Prostate gland (tissue), 2 donors: ENCODE data around the gene UNC5B. TPM values are rescaled to one million over a fixed set of nuclear protein-coding genes. Genes with fewer than 3 reads are reported as not detected.

Experiments
- DNase-seq: peaks from one replicate; pipeline ENCODE4 v3.0.0-alpha.2; 2019; ENCODE audit warnings: low spot score
- H3K27ac ChIP-seq, 2 donors: fragments of 200-600 bp; sonication (generic); 2 replicates each; pipeline ENCODE4 v1.5.1; 2017 to 2019
- H3K27me3 ChIP-seq: fragments of 200-600 bp; sonication (generic); replicated peaks from 2 replicates; pipeline ENCODE4 v1.5.1; 2019; ENCODE audit not compliant: insufficient read depth
- H3K36me3 ChIP-seq, 2 donors: fragments of 200-600 bp; sonication (generic); 1 replicate in 1 of 2; 2 replicates in 1 of 2; pipeline versions ENCODE4 v1.5.1 to v1.8.1; 2017 to 2019
- H3K4me1 ChIP-seq: fragments of 200-600 bp; sonication (generic); replicated peaks from 2 replicates; pipeline ENCODE4 v1.5.1; 2019
- H3K4me3 ChIP-seq, 2 donors: fragments of 200-600 bp; sonication (generic); 2 replicates each; pipeline ENCODE4 v1.5.1; 2017 to 2019
- H3K9me3 ChIP-seq: fragments of 200-600 bp; sonication (generic); 2 replicates; pipeline ENCODE4 v1.5.1; 2017
- CTCF ChIP-seq, 4 experiments: fragments of 200-600 bp in 2 of 4; fragments of 450-650 bp in 2 of 4; sonication (generic) in 2 of 4; IDR thresholded peaks; 1 replicate in 3 of 4; 2 replicates in 1 of 4; pipeline ENCODE4 v1.5.1; 2016 to 2019; ENCODE audit warnings: antibody characterized with exemption in 4 of 4, mild to moderate bottlenecking in 2 of 4, moderate library complexity in 2 of 4
- POLR2A ChIP-seq: fragments of 450-650 bp; IDR thresholded peaks from one replicate; pipeline ENCODE4 v1.6.1; 2016; ENCODE audit warnings: antibody characterized with exemption, mild to moderate bottlenecking
- POLR2AphosphoS5 ChIP-seq: sonication (generic); formaldehyde crosslinking; IDR thresholded peaks from one replicate; pipeline ENCODE4 v1.6.1; 2017; ENCODE audit warnings: antibody characterized with exemption
- WGBS: methylation state at CpG from one replicate; pipeline ENCODE4 v1.1.5; 2018; 5-methylcytosine and 5-hydroxymethylcytosine counted together
- intact Hi-C: fragments of 100-400 bp; cut with DNase I; formaldehyde crosslinking; loops from one replicate; pipeline ENCODE4 v1.14.2; 2022
- total RNA-seq, 2 donors: library from RNA; depleted of rRNA; stranded (reverse); fragments of >200 nt; gene quantifications; one replicate each; pipeline ENCODE4 v1.1.0, GENCODE V29; 2016

UNC5B gene
- total RNA-seq, 2 donors from 2014 or later = 12.8 to 58.4 TPM

- H3K36me3 ChIP-seq = no peaks in the 10 kb centered on the region
- 25% methylated on average over 19 of the region's 19 CpGs for WGBS
- no peaks in the 10 kb centered on the region for H3K27me3 ChIP-seq
- intact Hi-C loops = loop anchor here (5.0 to 10.0 kb wide), 4 partner anchors 262 to 582 kb away; no protein-coding TSS in a partner anchor
- H3K9me3 ChIP-seq = no peaks in the 10 kb centered on the region
- no peaks in the 10 kb centered on the region for H3K4me1 ChIP-seq
- peak overlapping the region; percentile 17 to 26 for H3K27ac ChIP-seq
- H3K4me3 ChIP-seq = no peak overlapping the region
- DNase-seq = peak; percentile 56
- TF ChIP-seq CTCF (IDR thresholded peaks at IDR 0.05) (no peak), POLR2AphosphoS5 (peak; percentile 53)
These were observed 100.7 kb downstream of the UNC5B start for GRCh38 chr10:71312811-71313789.

DNA sequence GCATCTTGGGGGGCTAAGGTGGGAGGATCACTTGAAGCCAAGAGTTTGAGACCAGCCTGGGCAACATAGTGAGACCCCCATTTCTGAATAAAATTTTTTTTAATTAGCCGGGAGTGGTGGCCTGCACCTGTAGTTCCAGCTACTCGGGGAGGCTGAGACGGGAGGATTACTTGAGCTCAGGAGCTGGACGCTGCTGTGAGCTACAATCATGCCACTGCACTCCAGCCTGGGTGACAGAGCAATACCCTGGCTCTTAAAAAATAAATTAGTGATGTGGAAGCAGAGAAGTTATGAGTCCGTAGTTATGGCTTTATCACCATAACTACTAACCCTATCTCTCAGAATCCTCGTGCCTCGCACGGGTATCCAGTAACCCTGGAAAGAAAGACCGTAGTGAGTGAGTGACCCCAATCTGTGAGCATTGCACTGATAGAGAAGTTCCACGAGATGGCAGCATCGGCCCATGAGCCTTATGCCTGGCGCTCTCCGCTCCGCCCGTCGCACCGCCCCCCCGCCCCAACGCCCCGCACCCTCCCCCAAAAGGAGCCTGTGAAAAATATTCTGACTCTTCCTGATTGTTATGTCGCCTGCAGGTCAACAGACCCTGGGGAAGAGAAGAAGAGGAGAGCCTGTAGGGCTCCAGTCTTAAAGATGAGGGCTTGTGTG lies 101.8 kb downstream of the UNC5B start:
- 6% methylated on average over 21 of the region's 21 CpGs for WGBS
- Histone ChIP-seq H3K27me3 (no peaks in the 10 kb centered on the region), H3K36me3 (no peaks in the 10 kb centered on the region), H3K9me3 (no peaks in the 10 kb centered on the region), H3K27ac (peak overlapping the region; percentile 17 to 26), H3K4me1 (no peaks in the 10 kb centered on the region), H3K4me3 (no peak overlapping the region)
- TF ChIP-seq POLR2A = no peak
- TF ChIP-seq POLR2AphosphoS5 = no peak
- TF ChIP-seq CTCF (IDR thresholded peaks at IDR 0.05) = peak; percentile 48 to 86 (median 78)
- peak; percentile 35 for DNase-seq
- intact Hi-C loops = loop anchor here (5.0 to 10.0 kb wide), 4 partner anchors 261 to 581 kb away; no protein-coding TSS in a partner anchor

GRCh38 chr10:71314694-71315225 lies 102.4 kb downstream of the UNC5B start:
- Histone ChIP-seq H3K4me1 (no peaks in the 10 kb centered on the region), H3K27me3 (no peaks in the 10 kb centered on the region), H3K4me3 (no peak overlapping the region), H3K9me3 (no peaks in the 10 kb centered on the region), H3K36me3 (no peaks in the 10 kb centered on the region), H3K27ac (no peak overlapping the region)
- DNase-seq = no peak
- 66% methylated on average over 11 of the region's 11 CpGs for WGBS
- intact Hi-C loops = loop anchor here (5.0 to 10.0 kb wide), 7 partner anchors 63 to 580 kb away; partner anchors contain the start of gene CDH23
- no peak for TF ChIP-seq POLR2AphosphoS5
- TF ChIP-seq POLR2A = no peak
- no peak for TF ChIP-seq CTCF (IDR thresholded peaks at IDR 0.05)

GRCh38 chr10:71316056-71316785 lies 103.9 kb downstream of the UNC5B start:
- WGBS = 70% methylated on average over 3 of the region's 3 CpGs
- Histone ChIP-seq H3K27me3 (no peaks in the 10 kb centered on the region), H3K4me1 (no peaks in the 10 kb centered on the region), H3K36me3 (no peaks in the 10 kb centered on the region), H3K4me3 (no peak overlapping the region), H3K27ac (no peak overlapping the region), H3K9me3 (no peaks in the 10 kb centered on the region)
- TF ChIP-seq POLR2A = no peak
- no peak for TF ChIP-seq CTCF (IDR thresholded peaks at IDR 0.05)
- no peak for TF ChIP-seq POLR2AphosphoS5
- no peak for DNase-seq
- intact Hi-C loops = loop anchor here (5.0 to 10.0 kb wide), 6 partner anchors 61 to 579 kb away; partner anchors contain the start of gene CDH23
